Nucleus accumbens (tissue), 56 donors: Measurements from ENCODE around the gene METTL18.
A peak's percentile ranks its signal among the peaks of the same experiment; 100 is the strongest.
"Not testable (repeated sequence)": the region's sequence is repeated elsewhere in the genome, so short reads cannot be mapped to it uniquely, and the experiment has no call there.

Source experiments
- DNase-seq, 56 donors: peaks; one replicate each; lab custom pipeline; 2025; lab: John Stamatoyannopoulos, UW

METTL18 gene

GRCh38 chr1:169794530-169795416 is at the start of gene METTL18:
Gene METTL18, minus strand, starts transcription at chr1:169794907. Its CDS starts 1,212 bp downstream, at chr1:169793695.
- peak; percentile 61 to 96 (median 90) for DNase-seq

- no peak for DNase-seq
Measured at GRCh38 chr1:169838942-169839341, 44.2 kb upstream of the METTL18 start.

GRCh38 chr1:169836198-169836597 is 41.5 kb upstream of the METTL18 start:
- DNase-seq = no peak

GRCh38 chr1:169835647-169836046 is 40.9 kb upstream of the METTL18 start:
- DNase-seq = no peak

GRCh38 chr1:169834869-169835268 is 40.2 kb upstream of the METTL18 start:
- DNase-seq = no peak

- DNase-seq = no peak
Measured at GRCh38 chr1:169833179-169833901, 38.6 kb upstream of the METTL18 start.

GRCh38 chr1:169829671-169830070 is 35.0 kb upstream of the METTL18 start:
- no peak for DNase-seq

- no peak for DNase-seq
Measured at GRCh38 chr1:169824153-169824552, 29.4 kb upstream of the METTL18 start.

- no peak for DNase-seq
Measured at GRCh38 chr1:169821500-169821899, 26.8 kb upstream of the METTL18 start.

- DNase-seq = no peak
Measured at GRCh38 chr1:169816617-169817016, 21.9 kb upstream of the METTL18 start.

GRCh38 chr1:169814265-169814664 is 19.6 kb upstream of the METTL18 start:
- no peak for DNase-seq

- no peak for DNase-seq
Measured at GRCh38 chr1:169812131-169812530, 17.4 kb upstream of the METTL18 start.

GRCh38 chr1:169811418-169812035 is 16.8 kb upstream of the METTL18 start:
- not testable (repeated sequence) for DNase-seq

GRCh38 chr1:169809370-169810095 is 14.8 kb upstream of the METTL18 start:
- DNase-seq = peak in 1 of 56 donors; percentile 18

- DNase-seq = no peak
Measured at GRCh38 chr1:169804941-169805340, 10.2 kb upstream of the METTL18 start.

GRCh38 chr1:169802888-169803287 is 8.2 kb upstream of the METTL18 start:
- no peak for DNase-seq

GRCh38 chr1:169797281-169797680 is 2.6 kb upstream of the METTL18 start:
- no peak for DNase-seq

- DNase-seq = no peak
Measured at GRCh38 chr1:169796274-169796810, 1.6 kb upstream of the METTL18 start.

GRCh38 chr1:169795687-169796086 is 980 bp upstream of the METTL18 start:
- DNase-seq = no peak

GRCh38 chr1:169793730-169794129 is 977 bp downstream of the METTL18 start:
- no peak for DNase-seq
